NCI-H2227 (cell line): ENCODE measurements around the gene SMIM21.

Experiments
- DNase-seq: peaks from one replicate; lab custom pipeline; 2025; ENCODE audit not compliant: unreplicated experiment; lab: John Stamatoyannopoulos, UW

SMIM21 gene

DNA sequence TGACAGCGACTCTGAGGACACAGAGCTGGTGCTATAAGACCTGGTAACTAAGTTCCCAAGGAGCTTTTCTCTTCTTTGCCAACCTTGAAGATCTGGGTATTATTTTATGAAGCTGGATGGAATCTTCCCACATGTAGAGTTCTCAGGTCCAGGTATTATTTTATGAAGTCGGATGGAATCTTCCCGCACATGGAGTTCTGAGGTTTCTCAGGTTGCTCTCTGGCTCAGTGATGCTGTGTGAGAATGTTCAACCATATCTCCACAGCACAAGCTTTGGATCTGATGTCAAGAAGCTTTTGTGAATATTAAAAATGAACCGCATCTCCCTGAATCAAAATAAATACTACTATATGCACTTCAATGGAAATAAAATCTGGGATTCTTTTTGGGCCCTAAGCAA lies at the start of gene SMIM21:
TSS of gene SMIM21 (minus strand) at position 101 of the 400 bp plus-strand sequence. CDS start 140 bp downstream, outside the sequence.
- DNase-seq, result no peak

DNA sequence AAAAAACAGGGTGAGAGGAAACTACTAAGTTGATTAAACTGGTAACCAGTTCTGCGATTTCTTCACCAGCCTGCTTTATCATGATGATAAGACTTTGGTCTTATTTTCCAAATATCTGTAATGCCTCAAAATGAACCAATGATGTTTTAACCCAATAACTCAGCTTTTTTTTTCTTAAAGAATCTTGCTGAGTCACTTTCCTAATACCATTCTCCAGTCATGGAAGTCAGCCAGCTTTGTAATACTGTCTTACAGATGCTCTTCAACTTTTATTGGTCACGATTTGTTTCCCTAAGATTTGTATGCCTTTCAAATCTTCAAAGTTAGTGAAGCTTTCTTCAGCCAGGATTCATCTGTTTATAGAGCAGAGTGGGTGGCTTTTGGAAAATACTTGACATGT lies 47.7 kb upstream of the SMIM21 start:
- DNase-seq, result no peak

DNA sequence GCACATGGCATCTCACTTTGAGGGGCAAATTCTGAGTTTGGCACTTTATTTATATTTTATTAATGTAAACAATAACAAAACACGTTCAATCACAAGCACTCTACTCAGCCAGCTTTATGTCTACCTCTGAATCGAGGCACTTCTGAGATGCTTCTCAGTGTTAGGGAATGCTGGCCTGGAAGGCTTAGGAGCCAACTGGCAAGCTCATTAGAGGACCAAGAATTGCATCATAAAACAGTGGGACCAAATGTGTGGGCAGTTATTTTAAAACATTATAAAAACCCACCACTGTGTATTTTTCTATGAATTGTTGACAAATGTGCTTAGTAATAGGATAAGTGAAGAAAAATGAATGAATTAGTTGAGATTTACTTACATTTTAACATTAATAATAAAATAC lies 46.8 kb upstream of the SMIM21 start:
- no peak for DNase-seq

DNA sequence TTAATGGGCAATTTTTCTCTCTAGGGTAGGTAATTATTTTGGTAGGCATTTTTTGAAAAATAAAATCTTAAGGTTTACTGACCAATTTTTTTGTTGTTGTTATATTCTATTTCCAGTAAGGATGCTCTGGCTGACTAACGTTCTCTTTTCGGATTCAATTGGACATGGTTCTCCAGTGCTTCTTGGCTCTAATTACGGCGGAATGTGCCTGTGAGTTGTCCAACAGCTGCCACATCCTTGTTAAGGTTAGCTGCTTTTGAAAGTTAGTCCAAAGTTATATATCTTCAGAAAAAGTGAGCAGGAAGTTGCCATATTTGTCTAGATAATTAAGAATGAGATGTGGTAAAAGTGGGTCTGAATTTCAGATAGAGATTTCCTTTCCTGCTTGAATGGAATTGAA lies 45.8 kb upstream of the SMIM21 start:
- DNase-seq, result no peak

DNA sequence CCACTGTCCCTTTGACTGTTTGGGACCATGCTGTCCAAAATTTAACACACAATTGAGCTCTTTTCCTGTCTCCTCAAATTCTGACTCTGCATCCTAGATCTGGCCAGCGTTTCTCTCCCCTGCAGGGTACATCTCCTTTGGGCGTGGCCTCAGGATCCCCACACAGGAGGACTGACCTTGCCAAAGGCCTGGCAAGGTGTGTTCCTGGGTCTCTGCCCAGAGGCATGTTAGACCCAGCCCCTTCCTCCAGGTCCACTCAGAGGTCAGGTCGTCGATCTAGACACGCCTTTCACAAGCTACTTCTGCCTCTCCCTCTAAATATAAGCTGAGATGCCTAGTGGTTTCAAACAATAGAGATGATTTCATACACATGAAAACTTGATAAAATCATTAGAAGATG lies 45.4 kb upstream of the SMIM21 start:
- no peak for DNase-seq

DNA sequence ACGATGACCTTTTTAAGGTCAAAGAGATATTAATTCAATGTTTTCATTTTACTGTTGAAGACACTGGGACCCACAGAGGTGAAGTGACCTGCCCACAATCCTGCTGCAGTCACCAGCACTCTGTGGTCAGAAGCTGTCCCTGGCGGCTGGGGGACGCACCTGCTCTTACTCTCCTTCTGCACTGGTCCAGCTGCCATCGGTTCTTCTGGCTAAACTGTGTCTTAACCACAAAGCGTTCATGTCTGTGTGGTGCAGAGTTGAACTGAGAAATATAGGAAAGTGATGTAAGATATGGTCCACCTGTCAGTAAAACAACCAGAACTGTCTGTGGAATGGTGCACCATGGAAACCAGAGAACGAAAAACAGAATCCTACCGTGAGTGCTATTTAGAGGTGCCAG lies 44.9 kb upstream of the SMIM21 start:
- no peak for DNase-seq

DNA sequence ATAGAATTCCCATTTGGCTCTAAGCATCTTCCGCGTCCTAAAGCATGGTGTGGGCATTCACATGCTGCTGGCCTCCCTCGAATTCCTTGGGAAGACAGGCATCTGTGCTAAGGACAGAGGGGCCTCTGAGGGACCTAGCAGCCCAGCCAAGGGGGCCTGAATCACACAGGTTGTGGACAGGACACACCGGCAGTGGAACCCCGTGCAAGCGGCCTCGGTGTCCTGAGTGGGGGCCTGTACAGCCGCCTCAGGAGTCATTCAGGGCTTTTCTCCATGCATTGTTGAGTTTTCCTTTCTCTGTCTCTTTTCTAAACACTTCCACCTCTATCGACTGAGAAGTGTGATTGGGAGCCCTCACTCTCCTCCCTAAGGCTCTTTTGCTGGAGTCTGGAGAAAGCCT lies 44.3 kb upstream of the SMIM21 start:
- DNase-seq, result no peak

DNA sequence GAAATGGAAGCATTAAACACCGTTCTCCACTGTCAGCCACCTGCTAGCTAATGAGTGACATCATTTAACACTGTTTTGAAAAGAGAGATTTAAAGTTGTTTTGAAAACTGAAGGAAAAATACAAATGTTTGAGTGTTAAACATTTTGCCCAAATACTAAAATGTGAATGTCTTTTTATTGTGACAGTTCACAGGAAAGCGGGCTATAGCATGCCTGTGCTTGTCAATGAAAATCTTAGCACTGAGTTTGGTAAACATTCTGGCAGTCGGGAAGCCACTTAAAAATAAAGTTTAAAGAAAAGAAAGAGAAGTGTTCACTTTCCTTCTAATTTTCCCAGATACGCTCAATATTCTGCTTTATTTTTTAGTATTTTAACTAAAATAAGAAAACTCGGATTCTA lies 40.3 kb upstream of the SMIM21 start:
- no peak for DNase-seq

DNA sequence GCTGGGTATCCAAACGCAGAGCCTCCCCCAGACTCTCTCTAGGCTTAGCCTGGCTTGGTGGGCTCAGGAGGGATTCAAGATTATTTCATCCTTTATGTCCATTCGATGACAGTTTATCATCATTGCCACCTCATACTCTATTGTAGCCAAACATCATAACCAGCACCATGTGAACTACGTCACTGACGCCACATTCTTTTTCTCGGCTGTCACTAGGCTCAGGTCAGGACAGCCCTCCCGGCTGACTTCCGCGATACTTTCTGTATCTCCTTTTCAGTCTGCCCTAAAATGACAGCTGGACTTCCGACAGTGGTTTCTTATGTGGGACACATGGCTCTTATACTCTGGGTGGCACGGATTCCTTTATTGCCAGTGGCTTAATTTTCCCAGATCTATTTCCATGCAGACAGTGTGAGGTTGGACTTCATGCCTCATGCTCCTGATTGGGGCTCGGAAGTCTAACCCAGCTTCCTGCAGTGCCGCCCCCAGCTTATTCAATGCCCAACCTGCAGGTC lies 39.8 kb upstream of the SMIM21 start:
- DNase-seq, result no peak

DNA sequence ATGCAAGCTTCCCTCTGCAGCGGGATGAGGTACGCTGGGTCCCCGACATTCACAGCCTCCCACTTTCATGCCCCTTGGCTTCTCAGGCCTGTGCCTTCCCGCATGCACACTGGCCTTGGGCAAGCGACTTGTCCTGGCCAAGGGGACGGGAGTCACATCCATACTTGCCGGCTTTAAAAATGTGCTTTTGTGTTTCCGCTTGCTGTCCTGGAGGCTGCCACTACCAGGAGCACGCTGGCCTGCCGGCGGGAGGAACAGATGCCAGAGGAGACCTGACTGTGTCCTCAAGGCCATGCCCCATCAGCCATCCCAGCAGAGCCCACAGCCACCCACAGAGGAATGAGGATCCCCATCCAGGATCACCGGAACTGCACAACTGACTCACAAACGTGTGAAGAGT lies 36.9 kb upstream of the SMIM21 start:
- DNase-seq, result no peak

DNA sequence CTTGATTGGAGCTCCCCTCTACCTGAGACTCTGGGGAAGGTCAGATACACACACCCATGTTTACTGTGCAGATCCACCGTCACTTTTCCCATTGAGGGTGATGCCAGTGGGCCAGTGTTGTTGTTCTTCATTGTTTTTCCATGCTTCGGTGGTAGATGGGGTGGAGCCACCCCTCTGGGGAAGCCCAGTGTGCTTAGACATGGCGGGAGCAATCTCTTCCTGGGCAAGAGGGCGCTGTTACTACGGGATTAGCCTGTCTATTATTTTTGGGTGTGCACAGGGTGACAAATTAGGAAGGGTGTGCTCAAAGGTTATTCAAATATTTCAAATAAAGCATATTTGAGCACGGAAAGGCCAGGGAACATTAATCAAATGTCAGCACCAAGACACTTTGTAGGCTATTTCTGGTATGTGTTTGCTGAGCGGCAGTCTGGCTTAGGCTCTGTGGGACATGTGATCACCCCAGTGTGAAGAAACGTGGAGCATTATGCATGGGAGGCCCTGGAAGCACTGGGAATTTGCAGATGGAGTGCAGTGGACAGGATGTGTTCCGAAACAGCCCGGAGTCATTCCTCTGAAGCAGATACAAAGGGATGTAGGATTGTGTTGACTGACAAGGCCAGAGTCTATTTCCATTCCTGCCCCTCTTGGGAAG lies 34.8 kb upstream of the SMIM21 start:
- no peak for DNase-seq

DNA sequence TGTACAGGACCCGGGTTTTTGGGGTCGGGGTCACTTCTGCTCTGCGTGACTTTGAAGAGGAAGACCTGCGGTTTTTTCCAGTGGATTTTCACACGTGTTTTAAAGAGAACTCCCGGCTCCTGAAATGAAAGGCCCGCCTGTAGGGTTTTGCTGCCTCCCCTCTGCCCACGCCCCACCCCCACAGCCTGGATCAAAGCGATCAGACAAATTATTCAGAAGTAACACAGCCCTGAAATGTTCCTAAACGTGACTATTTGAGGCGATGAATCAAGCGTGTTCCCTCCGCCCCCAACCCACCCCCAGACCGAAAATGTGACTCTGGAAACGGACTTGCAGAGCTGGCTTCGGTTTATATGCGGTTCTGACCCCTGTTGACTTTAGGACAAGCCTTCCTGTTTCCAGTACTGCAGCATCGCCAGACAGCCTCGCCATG lies 28.7 kb upstream of the SMIM21 start:
- DNase-seq, result no peak

DNA sequence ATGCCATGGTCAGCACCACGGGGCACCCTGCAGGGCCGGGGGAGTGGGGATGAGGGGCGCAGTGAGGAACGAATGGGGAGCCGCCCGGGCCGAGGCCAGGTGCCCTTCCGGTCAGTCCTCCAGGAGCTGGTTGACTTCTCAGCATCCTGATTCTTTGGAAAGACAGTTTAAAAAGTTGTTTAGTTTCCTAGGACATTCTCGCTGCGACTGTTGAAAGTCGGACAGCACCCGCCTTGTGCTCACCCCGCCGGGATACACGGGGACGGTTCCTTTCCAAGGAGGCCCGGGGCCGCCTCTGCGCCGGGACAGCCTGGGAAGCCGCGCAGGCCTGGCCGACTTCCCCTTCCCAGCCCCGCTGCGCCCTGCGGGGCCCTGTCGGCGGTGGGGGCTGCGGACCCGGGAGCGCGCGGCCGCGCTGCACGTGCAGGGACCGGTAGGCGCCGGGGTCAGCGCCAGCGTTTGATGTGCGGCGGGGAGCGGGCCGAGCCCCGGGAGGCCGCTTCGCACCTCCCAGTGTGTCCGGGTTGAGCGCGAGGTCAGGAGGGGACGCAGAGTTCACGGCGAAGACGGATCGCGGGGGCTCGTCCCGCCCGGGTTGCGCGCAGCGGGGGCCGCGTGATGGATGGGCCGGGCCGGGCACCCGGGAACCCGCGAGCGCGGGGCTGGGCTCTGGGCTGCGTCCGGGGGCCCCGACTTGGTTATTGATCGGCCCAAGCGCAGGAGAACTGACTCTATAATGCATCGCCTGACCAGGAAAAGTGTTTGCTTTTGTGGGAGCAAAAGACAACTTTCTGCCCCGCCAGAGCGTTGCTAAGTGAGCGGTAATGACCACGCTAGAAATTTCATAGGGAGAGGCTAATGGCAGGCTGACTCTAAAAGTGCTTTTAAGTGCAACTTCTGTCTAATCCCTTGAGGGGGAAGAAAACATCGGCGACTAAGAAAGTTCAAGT lies 28.0 kb upstream of the SMIM21 start:
- peak; percentile 14 for DNase-seq

DNA sequence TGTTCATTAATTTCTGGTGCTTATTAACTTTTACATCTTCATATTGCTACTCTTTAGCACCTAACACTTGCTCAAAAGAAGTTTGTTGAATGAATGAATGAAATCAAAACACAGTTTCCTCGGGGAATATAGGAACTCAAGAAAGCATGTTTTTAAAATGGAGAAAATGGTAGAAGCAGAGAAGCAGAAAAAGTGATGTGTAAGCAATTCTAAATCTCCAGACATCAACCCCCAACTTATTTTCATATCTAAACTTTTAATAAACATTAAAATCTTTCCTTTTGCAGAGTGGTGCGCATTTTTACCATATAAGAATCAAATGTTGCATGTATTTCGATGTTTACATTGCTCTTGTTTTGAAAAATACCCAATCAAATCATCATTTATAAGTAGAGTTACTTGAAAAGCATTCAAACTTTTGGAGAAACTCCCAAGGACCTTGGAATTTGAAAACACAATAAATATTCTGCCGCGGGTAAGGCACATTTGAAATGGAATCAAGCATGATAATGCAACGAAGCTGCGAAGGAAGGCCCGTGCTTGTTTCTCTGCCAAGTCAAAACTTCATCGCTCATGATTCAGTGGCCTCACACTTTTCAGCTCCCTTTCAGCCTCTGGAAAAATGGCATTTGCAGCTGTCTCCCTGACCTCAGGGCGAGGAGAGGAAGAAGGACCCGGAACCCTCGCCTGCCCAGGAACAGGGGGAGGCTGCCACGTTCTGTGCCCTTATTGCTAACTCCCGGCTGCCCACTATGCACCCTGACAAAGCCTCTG lies 26.7 kb upstream of the SMIM21 start:
- no peak for DNase-seq

DNA sequence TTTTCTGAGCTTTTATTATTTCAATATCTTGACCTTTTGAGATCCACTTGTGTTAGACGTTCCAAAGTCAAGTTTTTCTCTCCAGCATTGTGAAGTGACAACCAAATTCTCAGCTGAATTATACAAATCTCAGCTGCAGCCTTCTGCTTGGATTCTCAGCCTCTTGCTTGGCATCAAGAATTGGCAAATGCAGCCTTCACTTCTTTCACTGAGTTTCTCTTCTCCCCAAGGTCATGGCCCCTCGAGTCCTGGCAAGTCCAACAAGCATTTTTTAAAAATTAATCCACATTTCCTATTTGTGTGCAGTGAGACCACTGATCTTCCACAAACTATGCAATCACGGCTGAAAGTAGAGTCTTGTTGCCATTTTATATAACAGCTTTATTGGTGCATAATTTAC lies 23.4 kb upstream of the SMIM21 start:
- DNase-seq, result no peak

DNA sequence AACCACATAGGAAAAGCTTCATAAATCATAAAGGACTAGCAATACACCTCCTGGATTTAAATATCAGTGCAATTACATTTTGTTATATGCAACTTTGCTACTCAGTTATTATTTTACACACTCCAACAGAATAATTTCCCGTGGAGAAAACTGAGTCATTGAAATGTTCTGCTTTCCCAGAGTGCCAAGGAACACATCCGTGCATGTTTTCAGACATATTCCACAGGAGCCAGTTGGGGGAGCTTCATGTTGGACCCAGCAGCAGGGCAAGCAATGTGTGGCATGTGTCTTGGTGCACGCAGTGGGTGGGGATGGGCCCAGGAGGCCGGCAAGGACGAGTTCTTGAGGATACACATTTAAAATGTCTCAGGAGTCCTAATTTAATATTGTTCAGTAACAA lies 14.4 kb upstream of the SMIM21 start:
- DNase-seq, result no peak

DNA sequence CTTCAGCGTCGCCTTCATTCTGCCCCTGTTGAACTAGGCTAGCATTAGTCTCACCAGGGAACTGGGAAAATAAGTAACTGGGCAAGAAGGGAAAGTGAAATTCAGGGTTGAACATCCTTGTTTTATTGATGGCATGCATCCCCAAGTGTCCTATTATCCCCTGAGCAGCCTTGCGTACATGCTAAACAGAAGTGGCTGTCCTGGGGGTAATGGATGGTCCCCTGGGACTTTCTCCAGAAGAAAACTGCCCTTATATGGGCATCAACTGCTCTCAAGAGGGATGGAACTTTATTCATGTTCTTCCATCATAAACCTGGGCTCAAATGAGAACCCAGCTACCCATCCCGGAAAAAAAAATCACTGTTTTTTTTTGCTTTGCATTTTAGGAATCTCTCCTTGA lies 11.8 kb upstream of the SMIM21 start:
- no peak for DNase-seq

DNA sequence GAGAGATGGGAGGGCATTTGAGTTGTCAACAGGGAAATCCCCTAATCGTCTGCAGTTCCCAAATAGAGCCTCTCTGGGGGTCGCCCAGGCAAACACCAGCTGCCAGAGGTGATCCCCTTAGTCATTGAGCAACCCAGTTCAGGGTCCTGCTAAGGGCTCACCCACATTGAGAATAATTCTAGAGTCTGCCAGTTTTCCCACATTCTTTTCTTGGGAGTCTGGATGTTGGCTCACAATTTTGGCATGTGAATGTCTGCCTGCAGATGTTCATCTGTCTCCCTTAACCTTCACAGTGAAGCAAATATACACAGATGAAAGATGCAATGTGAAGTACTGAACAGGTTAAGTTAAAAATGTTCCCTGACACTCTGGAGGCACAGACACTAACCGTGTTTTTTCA lies 11.4 kb upstream of the SMIM21 start:
- no peak for DNase-seq

DNA sequence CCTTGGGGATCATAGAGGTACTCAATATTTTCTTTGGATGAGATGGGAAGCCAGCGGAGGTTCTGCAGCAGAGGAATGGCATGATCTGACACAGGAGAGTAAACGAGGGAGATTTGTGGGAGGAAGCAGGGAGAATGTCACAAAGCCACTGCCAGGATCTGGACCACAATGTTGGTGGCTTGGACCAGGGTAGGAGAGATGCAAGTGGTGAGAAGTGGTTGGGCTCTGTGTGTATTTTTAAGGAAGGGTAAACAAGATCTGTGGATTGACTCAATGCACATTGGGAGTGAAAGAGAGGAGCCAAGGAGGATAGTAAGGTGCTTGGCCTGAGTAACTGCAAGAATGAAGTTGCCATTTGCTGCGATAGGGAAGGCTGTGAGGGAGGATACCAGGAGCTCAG lies 10.5 kb upstream of the SMIM21 start:
- no peak for DNase-seq

DNA sequence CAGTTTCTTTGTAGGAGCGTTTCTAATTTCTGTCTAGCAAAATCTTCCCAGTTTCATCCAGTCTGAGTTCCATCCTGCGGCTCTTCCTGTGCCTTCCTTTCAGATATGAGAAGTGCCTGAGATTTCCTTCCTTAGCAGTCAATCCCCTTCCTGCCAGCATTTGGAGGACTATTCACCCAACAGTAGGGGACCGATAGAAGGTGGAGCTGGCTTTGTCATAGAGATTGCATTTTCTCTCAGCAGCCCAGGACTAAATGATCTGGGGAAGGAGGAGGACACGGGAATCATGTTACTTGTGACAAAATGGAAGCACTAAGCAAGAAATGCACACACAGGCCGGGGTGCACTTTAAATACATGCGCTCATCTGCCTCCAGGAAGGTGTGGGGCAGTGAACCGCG lies 5.6 kb upstream of the SMIM21 start:
- no peak for DNase-seq

DNA sequence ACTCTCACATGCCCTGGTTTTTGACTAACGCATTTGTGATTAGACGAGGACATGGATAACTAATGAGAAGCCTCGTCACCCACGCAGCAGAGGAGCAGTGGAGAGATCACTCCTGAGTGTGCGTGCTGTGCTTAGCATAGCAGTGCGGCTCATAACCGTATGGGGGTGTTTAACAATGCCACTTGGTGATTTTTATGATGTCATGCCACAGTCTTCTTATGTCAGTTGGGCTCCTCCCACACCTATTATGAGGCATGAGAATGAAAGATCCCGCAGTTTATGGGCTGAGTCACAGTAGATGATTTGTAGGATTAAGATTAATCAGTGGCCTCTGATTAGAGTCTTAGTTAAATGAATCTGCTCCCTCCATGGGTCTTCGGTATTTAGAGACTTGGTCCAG lies 2.5 kb upstream of the SMIM21 start:
- DNase-seq, result no peak
